ENCODE measurements around the gene NOL9.
"Not testable (repeated sequence)": the region's sequence is repeated elsewhere in the genome, so short reads cannot be mapped to it uniquely, and the experiment has no call there.

GRCh38 chr1:6599991-6600390 lies 45.7 kb upstream of the NOL9 start:
- TF ChIP-seq, protein P1, sequence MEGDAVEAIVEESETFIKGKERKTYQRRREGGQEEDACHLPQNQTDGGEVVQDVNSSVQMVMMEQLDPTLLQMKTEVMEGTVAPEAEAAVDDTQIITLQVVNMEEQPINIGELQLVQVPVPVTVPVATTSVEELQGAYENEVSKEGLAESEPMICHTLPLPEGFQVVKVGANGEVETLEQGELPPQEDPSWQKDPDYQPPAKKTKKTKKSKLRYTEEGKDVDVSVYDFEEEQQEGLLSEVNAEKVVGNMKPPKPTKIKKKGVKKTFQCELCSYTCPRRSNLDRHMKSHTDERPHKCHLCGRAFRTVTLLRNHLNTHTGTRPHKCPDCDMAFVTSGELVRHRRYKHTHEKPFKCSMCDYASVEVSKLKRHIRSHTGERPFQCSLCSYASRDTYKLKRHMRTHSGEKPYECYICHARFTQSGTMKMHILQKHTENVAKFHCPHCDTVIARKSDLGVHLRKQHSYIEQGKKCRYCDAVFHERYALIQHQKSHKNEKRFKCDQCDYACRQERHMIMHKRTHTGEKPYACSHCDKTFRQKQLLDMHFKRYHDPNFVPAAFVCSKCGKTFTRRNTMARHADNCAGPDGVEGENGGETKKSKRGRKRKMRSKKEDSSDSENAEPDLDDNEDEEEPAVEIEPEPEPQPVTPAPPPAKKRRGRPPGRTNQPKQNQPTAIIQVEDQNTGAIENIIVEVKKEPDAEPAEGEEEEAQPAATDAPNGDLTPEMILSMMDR (IDR thresholded peaks at IDR 0.05): not testable (repeated sequence)
- TF ChIP-seq POLR2A (IDR thresholded peaks at IDR 0.05): not testable (repeated sequence)
